Transverse colon (tissue), 4 donors: ENCODE data around the gene NBL1. TPM values are rescaled to one million over a fixed set of nuclear protein-coding genes. Genes with fewer than 3 reads are reported as not detected.
"Not testable (repeated sequence)": the region's sequence is repeated elsewhere in the genome, so short reads cannot be mapped to it uniquely, and the experiment has no call there.

Experiments used
- DNase-seq: peaks from one replicate; pipeline ENCODE4 v3.0.0-alpha.2; 2019
- H3K27ac ChIP-seq, 4 donors: fragments of 200-600 bp; sonication (generic); 2 replicates each; pipeline ENCODE4 v1.5.1; 2016 to 2018; ENCODE audit warnings: inconsistent platforms in 4 of 4
- H3K27me3 ChIP-seq: fragments of 200-600 bp; sonication (generic); 2 replicates; pipeline ENCODE4 v1.5.1; 2017; ENCODE audit warnings: inconsistent platforms
- H3K36me3 ChIP-seq, 4 donors: fragments of 200-600 bp; sonication (generic); 2 replicates each; pipeline ENCODE4 v1.5.1; 2017 to 2019; ENCODE audit warnings: inconsistent platforms in 4 of 4
- H3K4me1 ChIP-seq, 4 donors: fragments of 200-600 bp; sonication (generic); 2 replicates each; pipeline ENCODE4 v1.5.1; 2017 to 2020; ENCODE audit warnings: inconsistent platforms in 4 of 4
- H3K4me3 ChIP-seq, 4 donors: fragments of 200-600 bp; sonication (generic); 1 replicate in 1 of 4; 2 replicates in 3 of 4; pipeline versions ENCODE4 v1.5.1 to v1.6.1; 2017 to 2019; ENCODE audit warnings: inconsistent platforms in 4 of 4
- H3K9me3 ChIP-seq, 2 donors: fragments of 200-600 bp; sonication (generic); 2 replicates each; pipeline ENCODE4 v1.5.1; 2017 to 2019; ENCODE audit warnings: inconsistent platforms in 2 of 2
- CTCF ChIP-seq, 5 experiments: fragments of 200-600 bp in 3 of 5; fragments of 450-650 bp in 2 of 5; sonication (generic) in 3 of 5; IDR thresholded peaks; 1 replicate in 2 of 5; 2 replicates in 3 of 5; pipeline ENCODE4 v1.5.1; 2016 to 2017; ENCODE audit warnings: antibody characterized with exemption in 5 of 5, inconsistent platforms in 3 of 5, mild to moderate bottlenecking in 2 of 5, moderate library complexity in 1 of 5
- EP300 ChIP-seq: sonication (generic); formaldehyde crosslinking; IDR thresholded peaks from one replicate; pipeline ENCODE4 v1.6.1; 2017; ENCODE audit warnings: antibody characterized with exemption, low read depth
- POLR2A ChIP-seq: fragments of 450-650 bp; IDR thresholded peaks from one replicate; pipeline ENCODE4 v1.6.1; 2016; ENCODE audit warnings: antibody characterized with exemption, mild to moderate bottlenecking, moderate library complexity
- POLR2AphosphoS5 ChIP-seq, 3 donors: sonication (generic); formaldehyde crosslinking; IDR thresholded peaks; one replicate each; pipeline ENCODE4 v1.6.1; 2016; ENCODE audit warnings: antibody characterized with exemption in 3 of 3
- WGBS, 2 donors: methylation state at CpG; one replicate each; pipeline ENCODE4 v1.1.5; 2018; ENCODE audit warnings: low coverage in 1 of 2; 5-methylcytosine and 5-hydroxymethylcytosine counted together
- in situ Hi-C, 4 donors: fragments of 200-750 bp; cut with MboI; loops; one replicate each; pipeline versions ENCODE4 v1.15.0 to v1.15.1; 2017; ENCODE audit warnings: low sequenced_read_pairs in 3 of 4, low pct_ligation_motif_present in 1 of 4, low pct_unique_long_range_greater_than_20kb in 1 of 4
- intact Hi-C: fragments of 100-400 bp; cut with DNase I; formaldehyde crosslinking; loops from one replicate; pipeline ENCODE4 v1.15.1; 2023; ENCODE audit warnings: low total_unique reads
- total RNA-seq, 4 donors: library from RNA; depleted of rRNA; stranded (reverse); fragments of >200 nt; gene quantifications; one replicate each; pipeline ENCODE4 v1.1.0, GENCODE V29; 2016

The NBL1 gene
- total RNA-seq, 4 donors from 2014 or later = 122 to 238 (median 204) TPM

- in situ Hi-C loops (no loop called here), intact Hi-C loops (no loop called here)
- Histone ChIP-seq H3K36me3 (peaks cover 0 to 25% (median 7%) of the 10 kb centered on the region in 4 donors), H3K4me3 (no peak overlapping the region), H3K4me1 (no peaks in the 10 kb centered on the region), H3K27me3 (no peaks in the 10 kb centered on the region), H3K9me3 (no peaks in the 10 kb centered on the region), H3K27ac (no peak overlapping the region)
- no peak for DNase-seq
- TF ChIP-seq EP300 (no peak), CTCF (IDR thresholded peaks at IDR 0.05) (no peak), POLR2AphosphoS5 (IDR thresholded peaks at IDR 0.05) (no peak), POLR2A (no peak)
- WGBS, 2 donors = 39 to 53% methylated on average over 5 to 6 of the region's 6 CpGs
These were observed 13.3 kb upstream of the NBL1 start for GRCh38 chr1:19630720-19631395.

DNA sequence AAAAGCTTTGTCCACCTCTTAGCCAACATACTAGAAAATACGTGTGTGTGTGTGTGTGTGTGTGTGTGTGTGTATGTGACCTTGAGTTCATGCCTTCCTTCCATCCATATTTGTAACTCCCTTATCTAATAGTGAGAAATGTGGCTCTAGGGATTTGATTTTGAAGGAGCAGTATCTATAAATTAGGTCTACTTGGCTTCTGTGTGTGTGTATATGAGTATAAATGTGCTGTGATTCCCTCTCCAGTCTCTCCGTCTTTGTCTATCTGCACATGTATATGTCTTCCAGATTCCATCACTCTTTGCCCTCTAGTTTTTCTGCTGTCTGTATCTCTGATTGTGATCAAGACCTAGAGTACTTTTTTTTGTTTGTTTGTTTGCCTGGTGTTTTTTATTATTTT, 11.9 kb upstream of the NBL1 start:
- no peaks in the 10 kb centered on the region for H3K9me3 ChIP-seq
- TF ChIP-seq EP300 (no peak), POLR2A (no peak), POLR2AphosphoS5 (IDR thresholded peaks at IDR 0.05) (no peak), CTCF (IDR thresholded peaks at IDR 0.05) (no peak)
- intact Hi-C loops (no loop called here), in situ Hi-C loops (no loop called here)
- no peaks in the 10 kb centered on the region for H3K27me3 ChIP-seq
- WGBS, 2 donors = 70 to 89% methylated on average over 2 of the region's 2 CpGs
- H3K4me3 ChIP-seq = no peak overlapping the region
- no peak overlapping the region for H3K27ac ChIP-seq
- peaks cover 0 to 12% (median 2%) of the 10 kb centered on the region in 4 donors for H3K36me3 ChIP-seq
- H3K4me1 ChIP-seq = no peaks in the 10 kb centered on the region
- DNase-seq = no peak

- H3K27ac ChIP-seq = no peak overlapping the region
- H3K27me3 ChIP-seq = no peaks in the 10 kb centered on the region
- no peak for DNase-seq
- TF ChIP-seq CTCF (IDR thresholded peaks at IDR 0.05) (no peak), EP300 (no peak), POLR2A (no peak), POLR2AphosphoS5 (IDR thresholded peaks at IDR 0.05) (no peak)
- 93 to 94% methylated on average over 2 of the region's 2 CpGs for WGBS, 2 donors
- no peaks in the 10 kb centered on the region for H3K4me1 ChIP-seq
- H3K4me3 ChIP-seq = no peak overlapping the region
- intact Hi-C loops (no loop called here), in situ Hi-C loops (no loop called here)
- no peaks in the 10 kb centered on the region for H3K9me3 ChIP-seq
- H3K36me3 ChIP-seq = peaks cover 0 to 3% (median 0%) of the 10 kb centered on the region in 4 donors
These were observed 11.0 kb upstream of the NBL1 start for GRCh38 chr1:19633106-19633505.

- intact Hi-C loops, DNase-seq, H3K4me3 ChIP-seq, H3K9me3 ChIP-seq, in situ Hi-C loops, H3K27ac ChIP-seq, H3K36me3 ChIP-seq, H3K4me1 ChIP-seq, H3K27me3 ChIP-seq: not testable (repeated sequence)
- WGBS, 2 donors = 90 to 94% methylated on average over 2 to 9 of the region's 9 CpGs
These were observed 9.0 kb upstream of the NBL1 start for GRCh38 chr1:19635064-19635463.

DNA sequence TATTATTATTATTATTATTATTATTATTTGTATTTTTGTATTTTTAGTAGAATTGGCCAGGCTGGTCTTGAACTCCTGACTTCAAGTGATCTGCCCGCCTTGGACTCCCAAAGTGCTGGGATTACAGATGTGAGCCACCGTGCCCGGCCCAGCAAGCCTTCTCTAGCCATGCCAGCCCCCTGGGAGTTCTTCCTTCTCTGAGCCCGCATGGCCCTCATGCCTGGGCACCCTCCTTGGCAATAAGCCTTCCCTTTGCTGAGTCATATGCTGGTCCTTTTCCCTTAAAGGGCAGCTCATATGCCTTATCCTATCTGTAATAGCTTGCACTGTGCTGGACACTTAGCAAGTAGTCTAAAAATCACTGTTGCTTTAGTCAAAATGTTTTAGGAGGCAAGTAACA, 8.5 kb upstream of the NBL1 start:
- TF ChIP-seq POLR2A (no peak), CTCF (IDR thresholded peaks at IDR 0.05) (no peak), EP300 (no peak), POLR2AphosphoS5 (IDR thresholded peaks at IDR 0.05) (no peak)
- H3K4me1 ChIP-seq = peaks cover 10 to 15% (median 12%) of the 10 kb centered on the region in 4 donors
- intact Hi-C loops (no loop called here), in situ Hi-C loops (no loop called here)
- 88% methylated on average over 4 of the region's 4 CpGs; no CpG with 5 or more reads in 1 of the 2 donors for WGBS, 2 donors
- H3K27me3 ChIP-seq = no peaks in the 10 kb centered on the region
- H3K36me3 ChIP-seq = no peaks in the 10 kb centered on the region
- H3K9me3 ChIP-seq = no peaks in the 10 kb centered on the region
- no peak overlapping the region for H3K4me3 ChIP-seq
- H3K27ac ChIP-seq = no peak overlapping the region
- no peak for DNase-seq
